H1 (cell line): Measurements from ENCODE around the gene RFPL1. TPM values are rescaled to one million over a fixed set of nuclear protein-coding genes. Genes with fewer than 3 reads are reported as not detected.

Experiments used
- CTCF ChIA-PET: fragments of 300-600 bp; sonication (Branson Sonifier 250); formaldehyde crosslinking; loops from one replicate; lab custom pipeline; 2021; ENCODE audit not compliant: partially characterized antibody; lab: Charles Lee
- POLR2A ChIA-PET: fragments of 300-600 bp; sonication (Branson Sonifier 250); formaldehyde crosslinking; loops from one replicate; lab custom pipeline; 2021; ENCODE audit warnings: inconsistent platforms; ENCODE audit not compliant: partially characterized antibody; lab: Charles Lee
- DNase-seq, 2 experiments: peaks; one replicate each; pipeline versions ENCODE4 v3.0.0 to v3.0.0-alpha.2; 2010 to 2022; ENCODE audit warnings: low spot score in 2 of 2, low read depth in 1 of 2, mixed read lengths in 1 of 2
- FAIRE-seq: peaks from 2 replicates; lab custom pipeline; 2011; peaks lifted over from hg19 to GRCh38; lab: Jason Lieb, UNC
- H2AFZ ChIP-seq: 2 replicates; pipeline ENCODE4 v1.8.1; 2012; ENCODE audit warnings: low read length, inconsistent platforms
- H2AK5ac ChIP-seq: 2 replicates; pipeline ENCODE4 v1.6.1; 2013; ENCODE audit warnings: low read depth, low read length
- H2BK120ac ChIP-seq: replicated peaks from 2 replicates; pipeline ENCODE3; 2013; ENCODE audit warnings: low read depth, low read length, inconsistent platforms
- H2BK12ac ChIP-seq: 2 replicates; pipeline ENCODE4 v1.6.1; 2013; ENCODE audit warnings: low read depth, low read length
- H2BK15ac ChIP-seq: 2 replicates; pipeline ENCODE4 v1.6.1; 2013; ENCODE audit warnings: low read length
- H2BK20ac ChIP-seq: 2 replicates; pipeline ENCODE4 v1.6.1; 2013; ENCODE audit warnings: low read length
- H2BK5ac ChIP-seq: 2 replicates; pipeline ENCODE4 v1.6.1; 2013; ENCODE audit warnings: low read depth, low read length
- H3K14ac ChIP-seq: 2 replicates; pipeline ENCODE4 v1.6.1; 2013; ENCODE audit warnings: inconsistent platforms; ENCODE audit not compliant: insufficient read length
- H3K18ac ChIP-seq: 2 replicates; pipeline ENCODE4 v1.6.1; 2013; ENCODE audit warnings: low read length; ENCODE audit errors: extremely low read depth
- H3K23ac ChIP-seq: 2 replicates; pipeline ENCODE4 v1.6.1; 2013; ENCODE audit warnings: inconsistent platforms; ENCODE audit not compliant: insufficient read length
- H3K23me2 ChIP-seq: 2 replicates; pipeline ENCODE4 v1.6.1; 2013; ENCODE audit warnings: low read depth, low read length
- H3K27ac ChIP-seq: 2 replicates; pipeline ENCODE4 v1.6.1; 2011; ENCODE audit warnings: low read depth, low read length, inconsistent platforms
- H3K27me3 ChIP-seq, 4 experiments: replicated peaks in 1 of 4; 1 replicate in 1 of 4; 2 replicates in 3 of 4; pipeline versions ENCODE4 v1.6.1 to v1.8.1; 2011 to 2013; ENCODE audit warnings: low read length in 3 of 4, mild to moderate bottlenecking in 3 of 4, inconsistent platforms in 2 of 4, mixed read lengths in 2 of 4, moderate library complexity in 1 of 4; ENCODE audit not compliant: control insufficient read depth in 3 of 4, insufficient read depth in 3 of 4; ENCODE audit errors: extremely low read depth in 1 of 4
- H3K36me3 ChIP-seq, 4 experiments: 2 replicates each; pipeline versions ENCODE4 v1.6.1 to v1.8.1; 2011 to 2013; ENCODE audit warnings: mild to moderate bottlenecking in 4 of 4, low read length in 3 of 4, moderate library complexity in 2 of 4, control low read depth in 1 of 4, inconsistent platforms in 1 of 4; ENCODE audit not compliant: insufficient read depth in 4 of 4, control insufficient read depth in 2 of 4
- H3K4ac ChIP-seq: replicated peaks from 2 replicates; pipeline ENCODE3; 2013; ENCODE audit warnings: low read length, low read depth, mixed read lengths, inconsistent platforms; ENCODE audit not compliant: insufficient read length
- H3K4me1 ChIP-seq, 4 experiments: replicated peaks in 1 of 4; 1 replicate in 1 of 4; 2 replicates in 3 of 4; pipeline versions ENCODE4 v1.6.1 to v1.8.1; 2011 to 2013; ENCODE audit warnings: low read length in 3 of 4, inconsistent platforms in 2 of 4, mixed read lengths in 1 of 4; ENCODE audit not compliant: insufficient read depth in 4 of 4, control insufficient read depth in 3 of 4
- H3K4me2 ChIP-seq, 2 experiments: 2 replicates each; pipeline versions ENCODE4 v1.6.1 to v1.8.1; 2011 to 2013; ENCODE audit warnings: low read depth in 2 of 2, low read length in 2 of 2, control low read depth in 1 of 2, inconsistent platforms in 1 of 2, mild to moderate bottlenecking in 1 of 2; ENCODE audit not compliant: insufficient read depth in 1 of 2
- H3K4me3 ChIP-seq, 4 experiments: fragments of 200-600, 300-600 bp in 1 of 4; sonication (generic), shearing (Covaris generic), sonication (Bioruptor Twin) in 1 of 4; 2 replicates each; pipeline versions ENCODE4 v1.5.1 to v1.8.1; 2011 to 2016; ENCODE audit warnings: low read length in 4 of 4, low read depth in 3 of 4, control low read depth in 2 of 4, inconsistent platforms in 2 of 4, mild to moderate bottlenecking in 2 of 4, mixed read lengths in 1 of 4, moderate library complexity in 1 of 4; ENCODE audit not compliant: insufficient read depth in 2 of 4; ENCODE audit errors: extremely low read depth in 1 of 4
- H3K56ac ChIP-seq: replicated peaks from 2 replicates; pipeline ENCODE3; 2013; ENCODE audit warnings: low read depth, mild to moderate bottlenecking, mixed read lengths, low read length, inconsistent platforms; ENCODE audit not compliant: insufficient read length
- H3K79me1 ChIP-seq: 2 replicates; pipeline ENCODE4 v1.6.1; 2013; ENCODE audit warnings: low read depth, low read length, control low read depth
- H3K79me2 ChIP-seq, 2 experiments: 2 replicates each; pipeline versions ENCODE4 v1.6.1 to v1.8.1; 2012 to 2013; ENCODE audit warnings: low read length in 2 of 2, mild to moderate bottlenecking in 2 of 2, inconsistent platforms in 1 of 2; ENCODE audit not compliant: insufficient read depth in 2 of 2, control insufficient read depth in 1 of 2
- H3K9ac ChIP-seq, 4 experiments: replicated peaks in 1 of 4; 1 replicate in 1 of 4; 2 replicates in 3 of 4; pipeline versions ENCODE4 v1.6.1 to v1.8.1; 2011 to 2013; ENCODE audit warnings: low read depth in 3 of 4, low read length in 3 of 4, control low read depth in 2 of 4, mild to moderate bottlenecking in 2 of 4, moderate library complexity in 2 of 4, inconsistent platforms in 1 of 4; ENCODE audit errors: extremely low read depth in 1 of 4
- H3K9me3 ChIP-seq, 2 experiments: 2 replicates each; pipeline versions ENCODE4 v1.6.1 to v1.8.1; 2012 to 2013; ENCODE audit warnings: mild to moderate bottlenecking in 2 of 2, moderate library complexity in 2 of 2, control low read depth in 1 of 2, inconsistent platforms in 1 of 2, low read depth in 1 of 2, low read length in 1 of 2, mixed read lengths in 1 of 2; ENCODE audit not compliant: insufficient read depth in 2 of 2
- H4K20me1 ChIP-seq, 2 experiments: replicated peaks in 1 of 2; 2 replicates each; pipeline versions ENCODE3 to v1.8.1; 2011 to 2013; ENCODE audit warnings: inconsistent platforms in 2 of 2, low read length in 2 of 2, mild to moderate bottlenecking in 1 of 2; ENCODE audit not compliant: insufficient read depth in 2 of 2, control insufficient read depth in 1 of 2
- H4K5ac ChIP-seq: 2 replicates; pipeline ENCODE4 v1.6.1; 2013; ENCODE audit warnings: low read length, low read depth, mixed read lengths, inconsistent platforms; ENCODE audit not compliant: insufficient read length
- H4K8ac ChIP-seq: 2 replicates; pipeline ENCODE4 v1.8.0; 2013; ENCODE audit warnings: mild to moderate bottlenecking, moderate library complexity, low read length, inconsistent platforms; ENCODE audit not compliant: insufficient read depth; ENCODE audit errors: extremely low read depth
- H4K91ac ChIP-seq: replicated peaks from 2 replicates; pipeline ENCODE3; 2013; ENCODE audit warnings: low read length, mixed read lengths, inconsistent platforms; ENCODE audit not compliant: insufficient read length
- BRCA1 ChIP-seq: IDR thresholded peaks from 2 replicates; pipeline ENCODE4 v1.6.1; 2012; ENCODE audit warnings: low read depth, low read length, improper control_type of control experiment
- GABPA ChIP-seq: IDR thresholded peaks from 2 replicates; pipeline ENCODE4 v1.6.1; 2011; ENCODE audit warnings: mild to moderate bottlenecking, low read length, moderate library complexity, borderline replicate concordance; ENCODE audit not compliant: insufficient read depth
- JUN ChIP-seq: IDR thresholded peaks from 2 replicates; pipeline ENCODE4 v1.6.1; 2011; ENCODE audit warnings: low read depth, mild to moderate bottlenecking, improper control_type of control experiment, low read length
- KDM4A ChIP-seq: IDR thresholded peaks from one replicate; pipeline ENCODE4 v1.7.1; 2012; ENCODE audit warnings: low read depth, mild to moderate bottlenecking, moderate library complexity, low read length, inconsistent platforms; ENCODE audit not compliant: severe bottlenecking
- SAP30 ChIP-seq: fragments of 300-600 bp; sonication (generic); IDR thresholded peaks from 2 replicates; pipeline ENCODE4 v1.7.1; 2012; ENCODE audit warnings: low read length, moderate library complexity, mild to moderate bottlenecking, inconsistent platforms; ENCODE audit not compliant: insufficient read depth, insufficient replicate concordance
- SP1 ChIP-seq: IDR thresholded peaks from 2 replicates; pipeline ENCODE4 v1.6.1; 2011; ENCODE audit warnings: low read depth, low read length
- TAF1 ChIP-seq: IDR thresholded peaks from 2 replicates; pipeline ENCODE4 v1.6.1; 2011; ENCODE audit warnings: mild to moderate bottlenecking, low read depth, low read length
- TAF7 ChIP-seq: optimal IDR thresholded peaks from 2 replicates; pipeline ENCODE3; 2011; ENCODE audit warnings: low read depth, mild to moderate bottlenecking, inconsistent platforms, low read length, moderate library complexity, borderline replicate concordance
- TBP ChIP-seq: IDR thresholded peaks from 2 replicates; pipeline ENCODE4 v1.6.1; 2011; ENCODE audit warnings: low read depth, low read length, improper control_type of control experiment
- WGBS, 2 experiments: shearing (Covaris generic) in 1 of 2; methylation state at CpG; one replicate each; pipeline versions ENCODE4 v1.1.6 to v1.1.7; 2013 to 2015; ENCODE audit warnings: low lambda C conversion rate in 2 of 2, mixed read lengths in 2 of 2, inconsistent platforms in 1 of 2, low coverage in 1 of 2, missing lambda C conversion rate in 1 of 2; ENCODE audit not compliant: insufficient replicate concordance in 2 of 2, insufficient coverage in 1 of 2, insufficient read length in 1 of 2; ENCODE audit errors: extremely low coverage in 1 of 2, missing lambda C conversion rate in 1 of 2; 5-methylcytosine and 5-hydroxymethylcytosine counted together
- polyA plus RNA-seq, 7 experiments: library from polyadenylated mRNA; depleted of rRNA in 3 of 7; stranded (reverse) in 5 of 7; unstranded in 2 of 7; fragments of >200 nt in 5 of 7; fragments of 200-250 nt in 2 of 7; gene quantifications; 1 replicate in 5 of 7; 2 replicates in 1 of 7; 4 replicates in 1 of 7; pipeline versions ENCODE4 v1.2.1 to v1.2.3, GENCODE V29; 2011 to 2013; ENCODE audit warnings: missing spikeins in 2 of 7, mixed read lengths in 2 of 7
- total RNA-seq: library from RNA; stranded (reverse); fragmentation: NEBNext Ultra II Directional; extraction: Animal tissue kit (Norgen Biotek cat#: 25700); gene quantifications from 2 replicates; pipeline ENCODE4 v1.2.1, GENCODE V29; 2021

The RFPL1 gene
- total and polyA plus RNA-seq, 2 of the 8 experiments (the other 6 are each of a cell fraction or from before 2014, with no cell fraction given): not detected

GRCh38 chr22:29479417-29480261 is 41.3 kb downstream of the RFPL1 start, which contains the start of gene NEFH:
TSS of gene NEFH (plus strand) at chr22:29480218. CDS start at chr22:29480263, 45 bp downstream.
- DNase-seq: peak in 1 of 2 experiments; percentile 61
- Histone ChIP-seq H3K27ac (no peak within 1 kb of the TSS), H4K91ac (peak within 1 kb of the TSS; percentile 9), H4K5ac (no peak within 1 kb of the TSS), H2BK5ac (no peak within 1 kb of the TSS), H2BK15ac (0 out of 2 replicates have a peak within 1 kb of the TSS, but pooled peaks have one; percentile 61), H2AK5ac (no peak within 1 kb of the TSS; the same call in 1 of the 2 replicates), H3K23ac (no peak within 1 kb of the TSS), H3K23me2 (peaks cover 19% of the 10 kb centered on the region; the same call in 1 of the 2 replicates), H3K79me1 (no peaks in the 10 kb centered on the region), H3K9me3 (peaks cover 0 to 11% of the 10 kb centered on the region in 2 experiments; a peak in 2 of 4 replicates), H2AFZ (no peak within 1 kb of the TSS), H3K18ac (peak within 1 kb of the TSS; percentile 60), H3K79me2 (no peaks in the 10 kb centered on the region), H3K4me1 (peaks cover 14 to 27% (median 20%) of the 10 kb centered on the region in 4 experiments), H3K4me2 (peak within 1 kb of the TSS; percentile 71 to 74), H3K56ac (no peak within 1 kb of the TSS), H3K4ac (no peak within 1 kb of the TSS), H2BK20ac (peak within 1 kb of the TSS; percentile 6), H3K36me3 (peaks cover 0 to 12% (median 0%) of the 10 kb centered on the region in 4 experiments; a peak in 2 of 8 replicates), H3K9ac (no peak within 1 kb of the TSS), H4K8ac (peak within 1 kb of the TSS; percentile 62), H3K4me3 (peak within 1 kb of the TSS; percentile 26 to 57 (median 32)), H3K27me3 (peaks cover 26 to 58% (median 51%) of the 10 kb centered on the region in 4 experiments), H2BK12ac (peak within 1 kb of the TSS; percentile 62; the same call in 1 of the 2 replicates), H3K14ac (no peak within 1 kb of the TSS), H4K20me1 (peaks cover 4 to 5% of the 10 kb centered on the region in 2 experiments), H2BK120ac (no peak within 1 kb of the TSS)
- ChIA-PET POLR2A (interaction anchor here (0.9 to 3.7 kb wide), 9 partner anchors 9 to 167 kb away, joined by 3 to 36 read pairs (median 3); no protein-coding TSS in a partner anchor), CTCF (interaction anchor here (0.6 to 6.2 kb wide), 3 partner anchors 9 to 75 kb away, joined by 3 to 42 read pairs (median 3); no protein-coding TSS in a partner anchor)
- FAIRE-seq: no peak
- WGBS, 2 experiments: 34% methylated on average over 18 of the region's 48 CpGs; no CpG with 5 or more reads in 1 of the 2 experiments
- TF ChIP-seq JUN: no peak
- 0 out of 2 replicates have a peak, but pooled peaks have one; percentile 18 for TF ChIP-seq TAF1
- no peak for TF ChIP-seq BRCA1
- no peak for TF ChIP-seq SP1
- TF ChIP-seq TAF7: no peak
- no peak for TF ChIP-seq GABPA
- no peak for TF ChIP-seq KDM4A
- peak; percentile 49; the same call in 1 of the 2 replicates for TF ChIP-seq TBP
- no peak for TF ChIP-seq SAP30
